HG02884 (cell line): ENCODE data around the gene DNASE1L1.

ENCODE experiments used
- ATAC-seq: cut with Tn5 transposase; IDR thresholded peaks from one replicate; pipeline ENCODE4 v1.9.1; 2021; ENCODE audit warnings: mild to moderate bottlenecking, moderate library complexity; ENCODE audit not compliant: unreplicated experiment

DNASE1L1 gene

GRCh38 chrX:154353172-154353843, 55.7 kb downstream of the DNASE1L1 start:
- no peak for ATAC-seq

GRCh38 chrX:154352466-154352865, 56.6 kb downstream of the DNASE1L1 start:
- no peak for ATAC-seq

GRCh38 chrX:154352012-154352401, 57.0 kb downstream of the DNASE1L1 start:
- no peak for ATAC-seq
